HepG2 (cell line): ENCODE results near the gene PIK3CD. TPM values are rescaled to one million over a fixed set of nuclear protein-coding genes. Genes with fewer than 3 reads are reported as not detected.

Experiments used
- ATF1 ChIP-seq: IDR thresholded peaks from 2 replicates; pipeline ENCODE4 v1.6.1; 2016; ENCODE audit warnings: mild to moderate bottlenecking, control low read depth
- BRD4 ChIP-seq: sonication (generic); formaldehyde crosslinking; IDR thresholded peaks from 2 replicates; pipeline ENCODE4 v1.4.0; 2020; ENCODE audit warnings: missing genetic modification reagents
- CHD4 ChIP-seq: fragments of 200-600 bp; sonication (generic); IDR thresholded peaks from 2 replicates; pipeline ENCODE4 v1.7.0; 2017; ENCODE audit warnings: mild to moderate bottlenecking, low read length, borderline replicate concordance
- IRF2 ChIP-seq: IDR thresholded peaks from 2 replicates; pipeline ENCODE4 v1.6.1; 2018; ENCODE audit warnings: missing genetic modification reagents, missing compliant biosample characterization
- NCOA5 ChIP-seq: sonication (generic); formaldehyde crosslinking; IDR thresholded peaks from 2 replicates; pipeline ENCODE4 v1.4.0; 2020; ENCODE audit warnings: missing genetic modification reagents
- PLRG1 ChIP-seq: fragments of 450-650 bp; conservative IDR thresholded peaks from 2 replicates; pipeline ENCODE4 v1.6.1; 2016
- RNF2 ChIP-seq: fragments of 450-650 bp; conservative IDR thresholded peaks from 2 replicates; pipeline ENCODE4 v1.6.1; 2016; ENCODE audit warnings: low read depth
- TEAD2 ChIP-seq: sonication (generic); formaldehyde crosslinking; IDR thresholded peaks from 2 replicates; pipeline ENCODE4 v1.9.0; 2021; ENCODE audit warnings: missing genetic modification reagents
- ZBTB1 ChIP-seq: sonication (generic); formaldehyde crosslinking; IDR thresholded peaks from 2 replicates; pipeline ENCODE4 v1.4.0; 2020; ENCODE audit warnings: missing genetic modification reagents, borderline replicate concordance
- ZBTB3 ChIP-seq: sonication (generic); formaldehyde crosslinking; IDR thresholded peaks from 2 replicates; pipeline ENCODE4 v1.4.0; 2020; ENCODE audit warnings: low read depth, mild to moderate bottlenecking, moderate library complexity, missing genetic modification reagents, borderline replicate concordance
- ZNF20 ChIP-seq: sonication (generic); formaldehyde crosslinking; IDR thresholded peaks from 2 replicates; pipeline ENCODE4 v1.4.0; 2020; ENCODE audit warnings: mild to moderate bottlenecking, moderate library complexity, missing genetic modification reagents
- ZNF205 ChIP-seq: IDR thresholded peaks from 2 replicates; pipeline ENCODE4 v1.6.1; 2018; ENCODE audit warnings: missing biosample characterization, missing genetic modification reagents
- ZNF207 ChIP-seq: fragments of 450-650 bp; IDR thresholded peaks from 2 replicates; pipeline ENCODE4 v1.6.1; 2016; ENCODE audit warnings: antibody characterized with exemption, borderline replicate concordance
- ZNF230 ChIP-seq: sonication (generic); formaldehyde crosslinking; IDR thresholded peaks from 2 replicates; pipeline ENCODE4 v1.4.0; 2020; ENCODE audit warnings: mild to moderate bottlenecking, missing genetic modification reagents
- ZNF343 ChIP-seq: sonication (generic); formaldehyde crosslinking; IDR thresholded peaks from 2 replicates; pipeline ENCODE4 v1.4.0; 2020; ENCODE audit warnings: mild to moderate bottlenecking, missing genetic modification reagents
- ZNF510 ChIP-seq: sonication (generic); formaldehyde crosslinking; IDR thresholded peaks from 2 replicates; pipeline ENCODE4 v1.4.0; 2020; ENCODE audit warnings: low read depth, mild to moderate bottlenecking, missing genetic modification reagents
- ZNF670 ChIP-seq: sonication (generic); formaldehyde crosslinking; IDR thresholded peaks from 2 replicates; pipeline ENCODE4 v1.8.0; 2022; ENCODE audit warnings: mild to moderate bottlenecking, missing genetic modification reagents, borderline replicate concordance
- ZNF768 ChIP-seq: sonication (generic); formaldehyde crosslinking; IDR thresholded peaks from 2 replicates; pipeline ENCODE4 v1.4.0; 2020; ENCODE audit warnings: missing genetic modification reagents
- polyA plus RNA-seq, 8 experiments: library from polyadenylated mRNA; depleted of rRNA in 3 of 8; stranded (reverse) in 7 of 8; unstranded in 1 of 8; fragments of >200 nt; fragmentation: Illumina TruSeq in 4 of 8; extraction: Trizol in 4 of 8; gene quantifications; 2 replicates each; pipeline versions ENCODE4 v1.2.1 to v1.2.3, GENCODE V29; 2011 to 2016; ENCODE audit warnings: low read depth in 4 of 8, missing spikeins in 1 of 8, mixed read lengths in 1 of 8; ENCODE audit not compliant: insufficient read depth in 1 of 8
- total RNA-seq, 5 experiments: library from RNA; depleted of rRNA; stranded (reverse); fragments of >200 nt; fragmentation: Illumina TruSeq; extraction: Trizol; gene quantifications; 2 replicates each; pipeline ENCODE4 v1.2.3, GENCODE V29; 2016; ENCODE audit warnings: low read depth in 1 of 5
- TF ChIP-seq, protein P1 (sequence below): sonication (generic); formaldehyde crosslinking; IDR thresholded peaks from 2 replicates; pipeline ENCODE4 v1.5.1; 2020; ENCODE audit warnings: mild to moderate bottlenecking, missing genetic modification reagents, borderline replicate concordance
- TF ChIP-seq, protein P2 (sequence below): sonication (generic); formaldehyde crosslinking; conservative IDR thresholded peaks from 2 replicates; pipeline ENCODE4 v1.8.1; 2023; ENCODE audit warnings: missing genetic modification reagents
- TF ChIP-seq, protein P3 (sequence below): sonication (generic); formaldehyde crosslinking; IDR thresholded peaks from 2 replicates; pipeline ENCODE4 v1.8.0; 2022; ENCODE audit warnings: mild to moderate bottlenecking, missing genetic modification reagents, moderate library complexity
- TF ChIP-seq, protein P4 (sequence below): sonication (generic); formaldehyde crosslinking; IDR thresholded peaks from 2 replicates; pipeline ENCODE4 v1.8.0; 2022; ENCODE audit warnings: mild to moderate bottlenecking, missing genetic modification reagents, moderate library complexity

Gene PIK3CD
- total and polyA plus RNA-seq, 2 of the 13 experiments (the other 11 are each of a cell fraction or from before 2014, with no cell fraction given), result 7.1 to 10.0 TPM

DNA sequence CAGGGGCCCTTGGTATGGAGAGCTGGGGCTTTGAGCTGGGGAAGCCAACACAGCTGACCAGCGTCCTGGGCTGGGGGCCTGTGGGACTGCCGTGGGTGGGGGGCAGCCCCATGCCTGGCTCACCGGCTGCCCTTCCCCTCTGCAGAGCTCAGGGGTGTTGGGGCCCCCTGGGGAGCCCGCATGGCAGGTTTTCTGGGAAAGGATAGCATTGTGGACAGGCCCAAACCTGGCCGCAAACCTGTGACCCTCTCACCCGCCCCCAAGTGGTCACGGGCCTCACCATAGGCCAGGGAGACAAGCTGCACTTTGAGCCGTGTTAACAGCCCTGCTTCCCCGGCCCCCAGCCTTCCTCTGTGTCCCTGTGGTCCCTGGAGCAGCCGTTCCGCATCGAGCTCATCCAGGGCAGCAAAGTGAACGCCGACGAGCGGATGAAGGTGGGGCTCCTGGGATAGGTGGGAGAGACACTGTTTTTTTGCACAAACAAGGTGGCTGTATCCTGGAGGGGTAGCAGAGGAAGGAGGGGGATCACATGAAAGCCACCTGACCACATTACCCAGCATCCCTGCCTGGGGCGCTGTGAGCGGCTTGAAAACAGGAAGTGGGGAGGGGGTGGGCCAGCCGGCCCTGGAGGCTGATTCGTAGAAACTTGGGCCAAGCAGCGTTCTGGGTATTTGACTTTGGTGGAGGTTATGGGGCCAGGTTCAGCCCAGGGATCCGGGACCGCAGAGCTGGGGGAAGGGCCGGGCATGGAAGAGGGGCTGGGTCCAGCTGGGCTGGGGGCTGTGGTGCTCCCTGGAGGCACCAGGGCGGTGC, 65.9 kb downstream of the PIK3CD start (continued):
- no peak for TF ChIP-seq ZNF20
- TF ChIP-seq ATF1 (CRISPR knock-in tag), result no peak
- TF ChIP-seq ZNF768, result no peak
- peak; percentile 93; the same call in 1 of the 2 replicates for TF ChIP-seq ZNF510 (CRISPR knock-in tag)
- TF ChIP-seq, protein P1, sequence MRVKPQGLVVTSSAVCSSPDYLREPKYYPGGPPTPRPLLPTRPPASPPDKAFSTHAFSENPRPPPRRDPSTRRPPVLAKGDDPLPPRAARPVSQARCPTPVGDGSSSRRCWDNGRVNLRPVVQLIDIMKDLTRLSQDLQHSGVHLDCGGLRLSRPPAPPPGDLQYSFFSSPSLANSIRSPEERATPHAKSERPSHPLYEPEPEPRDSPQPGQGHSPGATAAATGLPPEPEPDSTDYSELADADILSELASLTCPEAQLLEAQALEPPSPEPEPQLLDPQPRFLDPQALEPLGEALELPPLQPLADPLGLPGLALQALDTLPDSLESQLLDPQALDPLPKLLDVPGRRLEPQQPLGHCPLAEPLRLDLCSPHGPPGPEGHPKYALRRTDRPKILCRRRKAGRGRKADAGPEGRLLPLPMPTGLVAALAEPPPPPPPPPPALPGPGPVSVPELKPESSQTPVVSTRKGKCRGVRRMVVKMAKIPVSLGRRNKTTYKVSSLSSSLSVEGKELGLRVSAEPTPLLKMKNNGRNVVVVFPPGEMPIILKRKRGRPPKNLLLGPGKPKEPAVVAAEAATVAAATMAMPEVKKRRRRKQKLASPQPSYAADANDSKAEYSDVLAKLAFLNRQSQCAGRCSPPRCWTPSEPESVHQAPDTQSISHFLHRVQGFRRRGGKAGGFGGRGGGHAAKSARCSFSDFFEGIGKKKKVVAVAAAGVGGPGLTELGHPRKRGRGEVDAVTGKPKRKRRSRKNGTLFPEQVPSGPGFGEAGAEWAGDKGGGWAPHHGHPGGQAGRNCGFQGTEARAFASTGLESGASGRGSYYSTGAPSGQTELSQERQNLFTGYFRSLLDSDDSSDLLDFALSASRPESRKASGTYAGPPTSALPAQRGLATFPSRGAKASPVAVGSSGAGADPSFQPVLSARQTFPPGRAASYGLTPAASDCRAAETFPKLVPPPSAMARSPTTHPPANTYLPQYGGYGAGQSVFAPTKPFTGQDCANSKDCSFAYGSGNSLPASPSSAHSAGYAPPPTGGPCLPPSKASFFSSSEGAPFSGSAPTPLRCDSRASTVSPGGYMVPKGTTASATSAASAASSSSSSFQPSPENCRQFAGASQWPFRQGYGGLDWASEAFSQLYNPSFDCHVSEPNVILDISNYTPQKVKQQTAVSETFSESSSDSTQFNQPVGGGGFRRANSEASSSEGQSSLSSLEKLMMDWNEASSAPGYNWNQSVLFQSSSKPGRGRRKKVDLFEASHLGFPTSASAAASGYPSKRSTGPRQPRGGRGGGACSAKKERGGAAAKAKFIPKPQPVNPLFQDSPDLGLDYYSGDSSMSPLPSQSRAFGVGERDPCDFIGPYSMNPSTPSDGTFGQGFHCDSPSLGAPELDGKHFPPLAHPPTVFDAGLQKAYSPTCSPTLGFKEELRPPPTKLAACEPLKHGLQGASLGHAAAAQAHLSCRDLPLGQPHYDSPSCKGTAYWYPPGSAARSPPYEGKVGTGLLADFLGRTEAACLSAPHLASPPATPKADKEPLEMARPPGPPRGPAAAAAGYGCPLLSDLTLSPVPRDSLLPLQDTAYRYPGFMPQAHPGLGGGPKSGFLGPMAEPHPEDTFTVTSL (CRISPR knock-in tag), result peak; percentile 70
- peak; percentile 94 for TF ChIP-seq ZNF343 (CRISPR knock-in tag)
- no peak for TF ChIP-seq ZNF207
- peak; percentile 92; the same call in 1 of the 2 replicates for TF ChIP-seq ZNF670 (CRISPR knock-in tag)
- TF ChIP-seq ZNF230, result peak; percentile 80; the same call in 1 of the 2 replicates
- TF ChIP-seq IRF2, result peak; percentile 69
- no peak; the same call in 1 of the 2 replicates for TF ChIP-seq ZNF205
- TF ChIP-seq RNF2, result no peak; the same call in 1 of the 2 replicates
- TF ChIP-seq ZBTB3 (CRISPR knock-in tag), result peak; percentile 70; the same call in 1 of the 2 replicates
- TF ChIP-seq CHD4, result no peak
- TF ChIP-seq, protein P2, sequence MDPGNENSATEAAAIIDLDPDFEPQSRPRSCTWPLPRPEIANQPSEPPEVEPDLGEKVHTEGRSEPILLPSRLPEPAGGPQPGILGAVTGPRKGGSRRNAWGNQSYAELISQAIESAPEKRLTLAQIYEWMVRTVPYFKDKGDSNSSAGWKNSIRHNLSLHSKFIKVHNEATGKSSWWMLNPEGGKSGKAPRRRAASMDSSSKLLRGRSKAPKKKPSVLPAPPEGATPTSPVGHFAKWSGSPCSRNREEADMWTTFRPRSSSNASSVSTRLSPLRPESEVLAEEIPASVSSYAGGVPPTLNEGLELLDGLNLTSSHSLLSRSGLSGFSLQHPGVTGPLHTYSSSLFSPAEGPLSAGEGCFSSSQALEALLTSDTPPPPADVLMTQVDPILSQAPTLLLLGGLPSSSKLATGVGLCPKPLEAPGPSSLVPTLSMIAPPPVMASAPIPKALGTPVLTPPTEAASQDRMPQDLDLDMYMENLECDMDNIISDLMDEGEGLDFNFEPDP (CRISPR knock-in tag), result no peak
- TF ChIP-seq, protein P3, sequence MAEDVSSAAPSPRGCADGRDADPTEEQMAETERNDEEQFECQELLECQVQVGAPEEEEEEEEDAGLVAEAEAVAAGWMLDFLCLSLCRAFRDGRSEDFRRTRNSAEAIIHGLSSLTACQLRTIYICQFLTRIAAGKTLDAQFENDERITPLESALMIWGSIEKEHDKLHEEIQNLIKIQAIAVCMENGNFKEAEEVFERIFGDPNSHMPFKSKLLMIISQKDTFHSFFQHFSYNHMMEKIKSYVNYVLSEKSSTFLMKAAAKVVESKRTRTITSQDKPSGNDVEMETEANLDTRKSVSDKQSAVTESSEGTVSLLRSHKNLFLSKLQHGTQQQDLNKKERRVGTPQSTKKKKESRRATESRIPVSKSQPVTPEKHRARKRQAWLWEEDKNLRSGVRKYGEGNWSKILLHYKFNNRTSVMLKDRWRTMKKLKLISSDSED (CRISPR knock-in tag), result no peak
- TF ChIP-seq ZBTB1 (CRISPR knock-in tag), result no peak
- TF ChIP-seq, protein P4, sequence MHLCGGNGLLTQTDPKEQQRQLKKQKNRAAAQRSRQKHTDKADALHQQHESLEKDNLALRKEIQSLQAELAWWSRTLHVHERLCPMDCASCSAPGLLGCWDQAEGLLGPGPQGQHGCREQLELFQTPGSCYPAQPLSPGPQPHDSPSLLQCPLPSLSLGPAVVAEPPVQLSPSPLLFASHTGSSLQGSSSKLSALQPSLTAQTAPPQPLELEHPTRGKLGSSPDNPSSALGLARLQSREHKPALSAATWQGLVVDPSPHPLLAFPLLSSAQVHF (CRISPR knock-in tag), result no peak
- TF ChIP-seq BRD4 (CRISPR knock-in tag), result peak; percentile 54; the same call in 1 of the 2 replicates
- no peak for TF ChIP-seq TEAD2
- no peak for TF ChIP-seq NCOA5 (CRISPR knock-in tag)
- TF ChIP-seq PLRG1, result no peak
